ENCODE data around the gene KLHL13.
A peak's percentile ranks its signal among the peaks of the same experiment; 100 is the strongest.

DNA sequence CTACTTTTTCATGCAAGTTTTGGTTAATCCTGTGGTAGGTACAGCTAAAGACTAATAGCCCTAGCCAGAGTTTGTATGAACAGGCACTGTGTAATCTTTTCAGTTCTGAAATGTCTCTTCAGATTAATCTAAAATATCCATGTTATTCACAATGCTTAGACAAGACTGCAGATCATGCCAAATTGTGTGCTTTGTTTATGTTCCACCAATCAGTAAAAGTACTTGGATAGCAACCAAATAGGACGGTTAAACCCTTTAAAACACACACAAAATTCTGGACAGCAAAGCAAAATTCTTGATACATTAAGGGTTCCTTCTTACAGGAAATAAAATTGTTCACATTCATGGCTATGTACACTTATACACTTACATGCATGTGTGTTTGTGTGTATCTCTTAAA is 139.1 kb downstream of the KLHL13 start:
- TF ChIP-seq, protein P1, sequence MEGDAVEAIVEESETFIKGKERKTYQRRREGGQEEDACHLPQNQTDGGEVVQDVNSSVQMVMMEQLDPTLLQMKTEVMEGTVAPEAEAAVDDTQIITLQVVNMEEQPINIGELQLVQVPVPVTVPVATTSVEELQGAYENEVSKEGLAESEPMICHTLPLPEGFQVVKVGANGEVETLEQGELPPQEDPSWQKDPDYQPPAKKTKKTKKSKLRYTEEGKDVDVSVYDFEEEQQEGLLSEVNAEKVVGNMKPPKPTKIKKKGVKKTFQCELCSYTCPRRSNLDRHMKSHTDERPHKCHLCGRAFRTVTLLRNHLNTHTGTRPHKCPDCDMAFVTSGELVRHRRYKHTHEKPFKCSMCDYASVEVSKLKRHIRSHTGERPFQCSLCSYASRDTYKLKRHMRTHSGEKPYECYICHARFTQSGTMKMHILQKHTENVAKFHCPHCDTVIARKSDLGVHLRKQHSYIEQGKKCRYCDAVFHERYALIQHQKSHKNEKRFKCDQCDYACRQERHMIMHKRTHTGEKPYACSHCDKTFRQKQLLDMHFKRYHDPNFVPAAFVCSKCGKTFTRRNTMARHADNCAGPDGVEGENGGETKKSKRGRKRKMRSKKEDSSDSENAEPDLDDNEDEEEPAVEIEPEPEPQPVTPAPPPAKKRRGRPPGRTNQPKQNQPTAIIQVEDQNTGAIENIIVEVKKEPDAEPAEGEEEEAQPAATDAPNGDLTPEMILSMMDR (IDR thresholded peaks at IDR 0.05): no peak
- TF ChIP-seq POLR2A (IDR thresholded peaks at IDR 0.05) (no peak), POLR2AphosphoS5 (IDR thresholded peaks at IDR 0.05) (peak; percentile 69), EP300 (IDR thresholded peaks at IDR 0.05) (no peak)

Data from gastroesophageal sphincter (tissue), 3 donors.